GM12892 (cell line): ENCODE results near the gene NAV2.

ENCODE experiments used
- POLR2A ChIP-seq: IDR thresholded peaks from 2 replicates; pipeline ENCODE4 v1.6.1; 2011; ENCODE audit warnings: low read depth, low read length, control low read depth
- POLR2AphosphoS5 ChIP-seq: IDR thresholded peaks from 2 replicates; pipeline ENCODE4 v1.6.1; 2011; ENCODE audit warnings: low read depth, low read length, control low read depth

- TF ChIP-seq POLR2A (no peak), POLR2AphosphoS5 (no peak)
Observed at GRCh38 chr11:20088397-20089225, 376.0 kb downstream of the NAV2 start.
